K562 (cell line): ENCODE data around the gene PPIL1. TPM values are rescaled to one million over a fixed set of nuclear protein-coding genes. Genes with fewer than 3 reads are reported as not detected.
A peak's percentile ranks its signal among the peaks of the same experiment; 100 is the strongest.

Experiments used
- CBFA2T3 ChIP-seq: fragments of 450-650 bp; IDR thresholded peaks from 2 replicates; pipeline ENCODE4 v1.6.1; 2017
- CCNT2 ChIP-seq: IDR thresholded peaks from 2 replicates; pipeline ENCODE4 v1.6.1; 2011; ENCODE audit warnings: borderline replicate concordance, low read depth, mild to moderate bottlenecking, moderate library complexity, mixed read lengths, low read length; ENCODE audit not compliant: insufficient read length; ENCODE audit errors: extremely low read depth
- CHD2 ChIP-seq: IDR thresholded peaks from 2 replicates; pipeline ENCODE4 v1.6.1; 2011; ENCODE audit warnings: low read depth, low read length
- GABPA ChIP-seq: fragments of 200-800 bp; sonication (Bioruptor generic); conservative IDR thresholded peaks from 2 replicates; pipeline ENCODE4 v1.6.1; 2016; ENCODE audit warnings: low read depth, missing genetic modification characterization, missing compliant biosample characterization
- MED1 ChIP-seq: sonication (generic); formaldehyde crosslinking; IDR thresholded peaks from 2 replicates; pipeline ENCODE4 v1.8.1; 2023; ENCODE audit warnings: missing genetic modification reagents, borderline replicate concordance
- MYC ChIP-seq, 2 experiments: fragments of 250-450 bp in 1 of 2; sonication (Bioruptor Pico) in 1 of 2; IDR thresholded peaks; 2 replicates each; pipeline versions ENCODE4 v1.5.1 to v1.6.1; 2012 to 2021; ENCODE audit warnings: low read depth in 2 of 2, borderline replicate concordance in 1 of 2, improper control_type of control experiment in 1 of 2, low read length in 1 of 2, mild to moderate bottlenecking in 1 of 2, moderate library complexity in 1 of 2
- NFRKB ChIP-seq: fragments of 450-650 bp; IDR thresholded peaks from 2 replicates; pipeline ENCODE4 v1.6.1; 2016; ENCODE audit warnings: low read depth
- PHF8 ChIP-seq: fragments of 200-600 bp; sonication (generic); IDR thresholded peaks from 2 replicates; pipeline ENCODE4 v1.6.1; 2012; ENCODE audit warnings: mixed run types, mild to moderate bottlenecking, inconsistent platforms, low read length, moderate library complexity, borderline replicate concordance
- RBM22 ChIP-seq: fragments of 200-400 bp; formaldehyde crosslinking; IDR thresholded peaks from 2 replicates; pipeline ENCODE4 v1.6.1; 2018; ENCODE audit warnings: low read length, low read depth; ENCODE audit not compliant: poor library complexity, severe bottlenecking
- ZNF644 ChIP-seq: fragments of 200-800 bp; sonication (Bioruptor generic); IDR thresholded peaks from 2 replicates; pipeline ENCODE4 v1.6.1; 2016; ENCODE audit warnings: low read depth, missing genetic modification characterization, missing compliant biosample characterization
- ZNF780A ChIP-seq: fragments of 250-450 bp; sonication (Bioruptor Pico); IDR thresholded peaks from 2 replicates; pipeline ENCODE4 v1.5.0; 2021; ENCODE audit warnings: mild to moderate bottlenecking
- polyA plus RNA-seq, 8 experiments: library from polyadenylated mRNA; depleted of rRNA in 4 of 8; stranded (reverse) in 5 of 8; unstranded in 3 of 8; fragments of >200 nt; fragmentation: Nextera tagmentation in 2 of 8; fragmentation: Illumina TruSeq in 1 of 8; extraction: Ambion mirVana in 2 of 8; extraction: Trizol in 1 of 8; gene quantifications; 2 replicates each; pipeline versions ENCODE4 v1.2.1 to v1.2.3, GENCODE V29; 2011 to 2014; ENCODE audit warnings: inconsistent platforms in 1 of 8, missing spikeins in 1 of 8
- total RNA-seq, 7 experiments: library from RNA; depleted of rRNA in 6 of 7; stranded (reverse); fragments of >200 nt in 6 of 7; fragmentation: Illumina TruSeq in 2 of 7; extraction: Trizol in 2 of 7; gene quantifications; 2 replicates each; pipeline versions ENCODE4 v1.2.1 to v1.2.3, GENCODE V29; 2011 to 2021; ENCODE audit warnings: low replicate concordance in 1 of 7
- TF ChIP-seq, protein P1 (sequence below): IDR thresholded peaks from 3 replicates; pipeline ENCODE4 v1.6.1; 2011; ENCODE audit warnings: borderline replicate concordance, mild to moderate bottlenecking, moderate library complexity; ENCODE audit not compliant: insufficient read length; ENCODE audit errors: extremely low read depth
- TF ChIP-seq, protein P2 (sequence below): sonication (generic); formaldehyde crosslinking; IDR thresholded peaks from 2 replicates; pipeline ENCODE4 v1.8.0; 2022; ENCODE audit warnings: missing genetic modification reagents, mild to moderate bottlenecking, borderline replicate concordance

Gene PPIL1
- total and polyA plus RNA-seq, 9 of the 15 experiments (the other 6 are each of a cell fraction or from before 2014, with no cell fraction given), result 65.8 to 205 (median 130) TPM

DNA sequence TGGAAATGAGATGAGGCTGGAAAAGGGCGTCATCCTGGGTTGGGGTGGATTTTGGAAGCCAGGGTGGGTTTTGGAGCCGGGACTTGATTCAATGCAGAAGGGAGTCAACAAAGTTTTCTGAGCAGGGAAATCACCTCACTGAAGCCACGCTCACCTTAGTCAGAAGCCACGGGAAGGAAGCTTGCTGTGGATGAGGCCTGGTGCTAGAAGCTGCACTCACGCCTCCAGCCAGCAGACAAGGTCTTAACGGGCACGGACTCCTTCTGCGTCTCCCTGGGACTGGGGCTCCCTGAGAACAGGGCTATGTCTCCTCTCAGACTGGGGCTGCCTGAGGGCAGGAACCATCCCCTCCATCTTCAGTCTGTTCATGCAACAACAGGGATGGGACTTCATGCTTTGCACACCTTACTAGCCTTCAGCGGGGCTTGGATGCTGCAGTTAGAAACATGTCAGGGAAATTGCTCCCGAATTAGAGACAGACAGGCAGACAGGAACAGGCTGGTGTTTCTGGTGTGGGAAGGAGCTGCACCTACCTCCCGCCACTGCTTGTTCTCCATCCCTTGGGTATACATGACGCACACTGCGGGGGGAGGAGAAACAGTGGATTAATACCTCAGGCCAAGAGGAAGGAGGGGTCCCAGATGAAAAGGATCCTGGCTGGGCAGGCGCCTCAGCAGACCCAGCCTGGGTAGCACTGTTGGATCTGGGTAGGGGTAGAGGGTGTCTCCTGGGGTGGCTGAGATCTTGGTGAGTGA is 52.8 kb downstream of the PPIL1 start (continued):
- TF ChIP-seq, protein P1, sequence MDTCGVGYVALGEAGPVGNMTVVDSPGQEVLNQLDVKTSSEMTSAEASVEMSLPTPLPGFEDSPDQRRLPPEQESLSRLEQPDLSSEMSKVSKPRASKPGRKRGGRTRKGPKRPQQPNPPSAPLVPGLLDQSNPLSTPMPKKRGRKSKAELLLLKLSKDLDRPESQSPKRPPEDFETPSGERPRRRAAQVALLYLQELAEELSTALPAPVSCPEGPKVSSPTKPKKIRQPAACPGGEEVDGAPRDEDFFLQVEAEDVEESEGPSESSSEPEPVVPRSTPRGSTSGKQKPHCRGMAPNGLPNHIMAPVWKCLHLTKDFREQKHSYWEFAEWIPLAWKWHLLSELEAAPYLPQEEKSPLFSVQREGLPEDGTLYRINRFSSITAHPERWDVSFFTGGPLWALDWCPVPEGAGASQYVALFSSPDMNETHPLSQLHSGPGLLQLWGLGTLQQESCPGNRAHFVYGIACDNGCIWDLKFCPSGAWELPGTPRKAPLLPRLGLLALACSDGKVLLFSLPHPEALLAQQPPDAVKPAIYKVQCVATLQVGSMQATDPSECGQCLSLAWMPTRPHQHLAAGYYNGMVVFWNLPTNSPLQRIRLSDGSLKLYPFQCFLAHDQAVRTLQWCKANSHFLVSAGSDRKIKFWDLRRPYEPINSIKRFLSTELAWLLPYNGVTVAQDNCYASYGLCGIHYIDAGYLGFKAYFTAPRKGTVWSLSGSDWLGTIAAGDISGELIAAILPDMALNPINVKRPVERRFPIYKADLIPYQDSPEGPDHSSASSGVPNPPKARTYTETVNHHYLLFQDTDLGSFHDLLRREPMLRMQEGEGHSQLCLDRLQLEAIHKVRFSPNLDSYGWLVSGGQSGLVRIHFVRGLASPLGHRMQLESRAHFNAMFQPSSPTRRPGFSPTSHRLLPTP, result no peak
- TF ChIP-seq RBM22 (no peak), PHF8 (peak; percentile 1; the same call in 1 of the 2 replicates), CHD2 (no peak), ZNF644 (tag) (peak; percentile 1; the same call in 1 of the 2 replicates), CCNT2 (no peak), MED1 (CRISPR knock-in tag) (no peak), NFRKB (0 out of 2 replicates have a peak, but pooled peaks have one; percentile 7), ZNF780A (no peak), GABPA (tag) (no peak), CBFA2T3 (no peak), MYC (IDR thresholded peaks at IDR 0.05; ENCODE audit: low read depth, low read length) (no peak), MYC (CRISPR knock-in tag; IDR thresholded peaks at IDR 0.05; ENCODE audit: borderline replicate concordance, low read depth) (peak; percentile 71; the same call in 1 of the 2 replicates)
- TF ChIP-seq, protein P2, sequence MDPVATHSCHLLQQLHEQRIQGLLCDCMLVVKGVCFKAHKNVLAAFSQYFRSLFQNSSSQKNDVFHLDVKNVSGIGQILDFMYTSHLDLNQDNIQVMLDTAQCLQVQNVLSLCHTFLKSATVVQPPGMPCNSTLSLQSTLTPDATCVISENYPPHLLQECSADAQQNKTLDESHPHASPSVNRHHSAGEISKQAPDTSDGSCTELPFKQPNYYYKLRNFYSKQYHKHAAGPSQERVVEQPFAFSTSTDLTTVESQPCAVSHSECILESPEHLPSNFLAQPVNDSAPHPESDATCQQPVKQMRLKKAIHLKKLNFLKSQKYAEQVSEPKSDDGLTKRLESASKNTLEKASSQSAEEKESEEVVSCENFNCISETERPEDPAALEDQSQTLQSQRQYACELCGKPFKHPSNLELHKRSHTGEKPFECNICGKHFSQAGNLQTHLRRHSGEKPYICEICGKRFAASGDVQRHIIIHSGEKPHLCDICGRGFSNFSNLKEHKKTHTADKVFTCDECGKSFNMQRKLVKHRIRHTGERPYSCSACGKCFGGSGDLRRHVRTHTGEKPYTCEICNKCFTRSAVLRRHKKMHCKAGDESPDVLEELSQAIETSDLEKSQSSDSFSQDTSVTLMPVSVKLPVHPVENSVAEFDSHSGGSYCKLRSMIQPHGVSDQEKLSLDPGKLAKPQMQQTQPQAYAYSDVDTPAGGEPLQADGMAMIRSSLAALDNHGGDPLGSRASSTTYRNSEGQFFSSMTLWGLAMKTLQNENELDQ (CRISPR knock-in tag), result no peak
- TF ChIP-seq, all 486 proteins: peak for 10
